K562 (cell line): ENCODE measurements around the gene VDR. TPM values are rescaled to one million over a fixed set of nuclear protein-coding genes. Genes with fewer than 3 reads are reported as not detected.

ENCODE experiments used
- SP1 ChIP-seq: sonication (generic); formaldehyde crosslinking; IDR thresholded peaks from 2 replicates; pipeline ENCODE4 v1.8.1; 2022; ENCODE audit warnings: mild to moderate bottlenecking, missing genetic modification reagents
- TEAD4 ChIP-seq, 2 experiments: sonication (generic) in 1 of 2; formaldehyde crosslinking in 1 of 2; IDR thresholded peaks; 2 replicates each; pipeline versions ENCODE4 v1.6.1 to v1.8.0; 2012 to 2022; ENCODE audit warnings: borderline replicate concordance in 1 of 2, inconsistent platforms in 1 of 2, low read length in 1 of 2, mild to moderate bottlenecking in 1 of 2, missing genetic modification reagents in 1 of 2
- polyA plus RNA-seq, 8 experiments: library from polyadenylated mRNA; depleted of rRNA in 4 of 8; stranded (reverse) in 5 of 8; unstranded in 3 of 8; fragments of >200 nt; fragmentation: Nextera tagmentation in 2 of 8; fragmentation: Illumina TruSeq in 1 of 8; extraction: Ambion mirVana in 2 of 8; extraction: Trizol in 1 of 8; gene quantifications; 2 replicates each; pipeline versions ENCODE4 v1.2.1 to v1.2.3, GENCODE V29; 2011 to 2014; ENCODE audit warnings: inconsistent platforms in 1 of 8, missing spikeins in 1 of 8
- total RNA-seq, 7 experiments: library from RNA; depleted of rRNA in 6 of 7; stranded (reverse); fragments of >200 nt in 6 of 7; fragmentation: Illumina TruSeq in 2 of 7; extraction: Trizol in 2 of 7; gene quantifications; 2 replicates each; pipeline versions ENCODE4 v1.2.1 to v1.2.3, GENCODE V29; 2011 to 2021; ENCODE audit warnings: low replicate concordance in 1 of 7
- TF ChIP-seq, protein P1 (sequence below): fragments of 250-450 bp; sonication (Bioruptor Pico); IDR thresholded peaks from 2 replicates; pipeline ENCODE4 v1.4.0; 2020

VDR gene
- total and polyA plus RNA-seq, 9 of the 15 experiments (the other 6 are each of a cell fraction or from before 2014, with no cell fraction given) = 0.61 to 4.8 (median 2.0) TPM

DNA sequence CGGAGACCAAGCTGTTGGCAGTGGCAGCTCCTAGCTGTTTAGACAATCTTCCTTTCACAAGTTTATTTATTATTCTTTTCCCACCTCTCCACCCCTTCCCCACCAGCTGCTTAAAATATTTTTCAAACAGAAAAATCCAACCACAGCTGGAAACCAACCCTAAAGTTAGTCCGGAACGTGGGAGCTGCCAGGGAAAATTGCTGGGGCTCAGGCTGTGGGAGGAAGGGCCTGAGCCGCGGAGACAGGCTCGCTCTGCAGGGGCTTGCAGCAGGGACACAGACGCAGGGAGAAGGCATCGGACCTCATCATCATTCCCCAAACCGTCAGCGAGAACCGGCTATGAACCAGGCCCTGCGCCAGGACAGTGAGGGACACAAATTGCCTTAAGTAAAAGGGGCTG is 42.5 kb upstream of the VDR start (continued):
- TF ChIP-seq, protein P1, sequence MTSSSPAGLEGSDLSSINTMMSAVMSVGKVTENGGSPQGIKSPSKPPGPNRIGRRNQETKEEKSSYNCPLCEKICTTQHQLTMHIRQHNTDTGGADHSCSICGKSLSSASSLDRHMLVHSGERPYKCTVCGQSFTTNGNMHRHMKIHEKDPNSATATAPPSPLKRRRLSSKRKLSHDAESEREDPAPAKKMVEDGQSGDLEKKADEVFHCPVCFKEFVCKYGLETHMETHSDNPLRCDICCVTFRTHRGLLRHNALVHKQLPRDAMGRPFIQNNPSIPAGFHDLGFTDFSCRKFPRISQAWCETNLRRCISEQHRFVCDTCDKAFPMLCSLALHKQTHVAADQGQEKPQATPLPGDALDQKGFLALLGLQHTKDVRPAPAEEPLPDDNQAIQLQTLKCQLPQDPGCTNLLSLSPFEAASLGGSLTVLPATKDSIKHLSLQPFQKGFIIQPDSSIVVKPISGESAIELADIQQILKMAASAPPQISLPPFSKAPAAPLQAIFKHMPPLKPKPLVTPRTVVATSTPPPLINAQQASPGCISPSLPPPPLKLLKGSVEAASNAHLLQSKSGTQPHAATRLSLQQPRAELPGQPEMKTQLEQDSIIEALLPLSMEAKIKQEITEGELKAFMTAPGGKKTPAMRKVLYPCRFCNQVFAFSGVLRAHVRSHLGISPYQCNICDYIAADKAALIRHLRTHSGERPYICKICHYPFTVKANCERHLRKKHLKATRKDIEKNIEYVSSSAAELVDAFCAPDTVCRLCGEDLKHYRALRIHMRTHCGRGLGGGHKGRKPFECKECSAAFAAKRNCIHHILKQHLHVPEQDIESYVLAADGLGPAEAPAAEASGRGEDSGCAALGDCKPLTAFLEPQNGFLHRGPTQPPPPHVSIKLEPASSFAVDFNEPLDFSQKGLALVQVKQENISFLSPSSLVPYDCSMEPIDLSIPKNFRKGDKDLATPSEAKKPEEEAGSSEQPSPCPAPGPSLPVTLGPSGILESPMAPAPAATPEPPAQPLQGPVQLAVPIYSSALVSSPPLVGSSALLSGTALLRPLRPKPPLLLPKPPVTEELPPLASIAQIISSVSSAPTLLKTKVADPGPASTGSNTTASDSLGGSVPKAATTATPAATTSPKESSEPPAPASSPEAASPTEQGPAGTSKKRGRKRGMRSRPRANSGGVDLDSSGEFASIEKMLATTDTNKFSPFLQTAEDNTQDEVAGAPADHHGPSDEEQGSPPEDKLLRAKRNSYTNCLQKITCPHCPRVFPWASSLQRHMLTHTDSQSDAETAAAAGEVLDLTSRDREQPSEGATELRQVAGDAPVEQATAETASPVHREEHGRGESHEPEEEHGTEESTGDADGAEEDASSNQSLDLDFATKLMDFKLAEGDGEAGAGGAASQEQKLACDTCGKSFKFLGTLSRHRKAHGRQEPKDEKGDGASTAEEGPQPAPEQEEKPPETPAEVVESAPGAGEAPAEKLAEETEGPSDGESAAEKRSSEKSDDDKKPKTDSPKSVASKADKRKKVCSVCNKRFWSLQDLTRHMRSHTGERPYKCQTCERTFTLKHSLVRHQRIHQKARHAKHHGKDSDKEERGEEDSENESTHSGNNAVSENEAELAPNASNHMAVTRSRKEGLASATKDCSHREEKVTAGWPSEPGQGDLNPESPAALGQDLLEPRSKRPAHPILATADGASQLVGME (CRISPR knock-in tag) = no peak
- TF ChIP-seq TEAD4 (IDR thresholded peaks at IDR 0.05; ENCODE audit: low read length) = no peak
- no peak for TF ChIP-seq TEAD4 (CRISPR knock-in tag; IDR thresholded peaks at IDR 0.05; ENCODE audit: borderline replicate concordance)
- TF ChIP-seq SP1 (CRISPR knock-in tag) = no peak
